Epithelial cell of esophagus (primary cell): Measurements from ENCODE around the gene BDNF.

Source experiments
- DNase-seq: peaks from one replicate; pipeline ENCODE4 v3.0.0; 2010; ENCODE audit warnings: low read depth
- H3K4me3 ChIP-seq: 2 replicates; pipeline ENCODE4 v1.5.1; 2011; ENCODE audit warnings: mild to moderate bottlenecking, low read length, control low read depth
- CTCF ChIP-seq: IDR thresholded peaks from 2 replicates; pipeline ENCODE4 v1.5.1; 2011; ENCODE audit warnings: low read depth, mild to moderate bottlenecking, low read length, control low read depth, inconsistent platforms; ENCODE audit not compliant: insufficient read depth; ENCODE audit errors: missing control alignments

The BDNF gene

GRCh38 chr11:27688076-27688475 lies 12.2 kb downstream of the BDNF start:
- H3K4me3 ChIP-seq, result no peak overlapping the region
- no peak for DNase-seq
- no peak for TF ChIP-seq CTCF

GRCh38 chr11:27681664-27682063 lies 18.6 kb downstream of the BDNF start:
- no peak overlapping the region for H3K4me3 ChIP-seq
- TF ChIP-seq CTCF, result no peak
- DNase-seq, result no peak

GRCh38 chr11:27679136-27680015 lies 20.9 kb downstream of the BDNF start:
- no peak overlapping the region for H3K4me3 ChIP-seq
- DNase-seq, result no peak
- TF ChIP-seq CTCF, result no peak

GRCh38 chr11:27678242-27678641 lies 22.0 kb downstream of the BDNF start:
- DNase-seq, result no peak
- H3K4me3 ChIP-seq, result no peak overlapping the region
- no peak for TF ChIP-seq CTCF

GRCh38 chr11:27677108-27677507 lies 23.1 kb downstream of the BDNF start:
- H3K4me3 ChIP-seq, result no peak overlapping the region
- DNase-seq, result no peak
- TF ChIP-seq CTCF, result no peak

- H3K4me3 ChIP-seq, result peak overlapping the region; percentile 41
- TF ChIP-seq CTCF, result no peak
Measured at GRCh38 chr11:27673979-27674663, 26.1 kb downstream of the BDNF start.

More at GRCh38 chr11:27673979-27674663, 26.1 kb downstream of the BDNF start:
- peak; percentile 97 for DNase-seq
